Measurements from ENCODE around the gene DYNLL1. TPM values are rescaled to one million over a fixed set of nuclear protein-coding genes. Genes with fewer than 3 reads are reported as not detected.

Gene DYNLL1
- total and polyA plus RNA-seq, 2 experiments from 2014 or later, result 310 to 868 TPM

DNA sequence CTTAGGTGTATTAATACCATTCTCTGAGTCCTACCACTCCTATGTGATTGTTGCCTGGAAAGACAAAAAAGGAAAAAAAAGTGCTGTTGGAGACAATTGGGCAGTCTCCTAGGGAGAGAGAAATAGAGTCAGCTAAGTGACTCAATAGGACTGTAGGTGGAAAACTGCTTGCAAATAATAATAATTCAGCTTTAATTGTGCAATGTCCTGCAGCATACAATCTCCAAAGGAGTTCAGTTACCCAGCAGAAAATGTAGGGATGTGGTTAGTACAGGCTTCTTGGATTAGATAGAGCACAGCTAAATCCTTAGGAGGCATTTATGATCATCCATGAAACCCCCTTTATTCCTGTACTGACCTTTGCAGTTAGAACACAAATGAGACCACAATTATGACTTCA lies 23.4 kb upstream of the DYNLL1 start:
- Histone ChIP-seq H3K4me1 (ENCODE audit: insufficient read depth) (0 out of 2 replicates have a peak, but pooled peaks cover 5% of the 10 kb centered on the region), H3K27ac (ENCODE audit: low read depth) (no peak overlapping the region), H2AFZ (no peak overlapping the region), H3K4me2 (no peak overlapping the region), H3K4me3 (no peak overlapping the region), H4K20me1 (replicated peaks; ENCODE audit: insufficient read depth) (peaks cover 13% of the 10 kb centered on the region; the same call in 1 of the 2 replicates), H3F3A (replicated peaks; ENCODE audit: low read depth) (peaks cover 6% of the 10 kb centered on the region; the same call in 1 of the 2 replicates), H3K9me2 (ENCODE audit: insufficient read depth) (no peaks in the 10 kb centered on the region), H3K79me2 (replicated peaks; ENCODE audit: insufficient read depth) (peaks cover 16% of the 10 kb centered on the region), H3K27me3 (ENCODE audit: insufficient read depth) (no peaks in the 10 kb centered on the region), H3K36me3 (ENCODE audit: insufficient read depth) (no peaks in the 10 kb centered on the region)
- H3K4me3 Mint-ChIP-seq, result no peak overlapping the region
- H3K4me1 Mint-ChIP-seq, result peaks cover 21% of the 10 kb centered on the region
- no peaks in the 10 kb centered on the region for H3K9me3 Mint-ChIP-seq
- DNase-seq (ENCODE audit: low spot score), result no peak
- H3K27ac Mint-ChIP-seq, result no peak overlapping the region
- H3K36me3 Mint-ChIP-seq (ENCODE audit: low read depth), result peaks cover 8% of the 10 kb centered on the region
- ATAC-seq, result no peak
- TF ChIP-seq ZNF462 (CRISPR knock-in tag; IDR thresholded peaks at IDR 0.05), result no peak
- TF ChIP-seq ZNF114 (CRISPR knock-in tag; IDR thresholded peaks at IDR 0.05), result no peak
- TF ChIP-seq, protein P1, sequence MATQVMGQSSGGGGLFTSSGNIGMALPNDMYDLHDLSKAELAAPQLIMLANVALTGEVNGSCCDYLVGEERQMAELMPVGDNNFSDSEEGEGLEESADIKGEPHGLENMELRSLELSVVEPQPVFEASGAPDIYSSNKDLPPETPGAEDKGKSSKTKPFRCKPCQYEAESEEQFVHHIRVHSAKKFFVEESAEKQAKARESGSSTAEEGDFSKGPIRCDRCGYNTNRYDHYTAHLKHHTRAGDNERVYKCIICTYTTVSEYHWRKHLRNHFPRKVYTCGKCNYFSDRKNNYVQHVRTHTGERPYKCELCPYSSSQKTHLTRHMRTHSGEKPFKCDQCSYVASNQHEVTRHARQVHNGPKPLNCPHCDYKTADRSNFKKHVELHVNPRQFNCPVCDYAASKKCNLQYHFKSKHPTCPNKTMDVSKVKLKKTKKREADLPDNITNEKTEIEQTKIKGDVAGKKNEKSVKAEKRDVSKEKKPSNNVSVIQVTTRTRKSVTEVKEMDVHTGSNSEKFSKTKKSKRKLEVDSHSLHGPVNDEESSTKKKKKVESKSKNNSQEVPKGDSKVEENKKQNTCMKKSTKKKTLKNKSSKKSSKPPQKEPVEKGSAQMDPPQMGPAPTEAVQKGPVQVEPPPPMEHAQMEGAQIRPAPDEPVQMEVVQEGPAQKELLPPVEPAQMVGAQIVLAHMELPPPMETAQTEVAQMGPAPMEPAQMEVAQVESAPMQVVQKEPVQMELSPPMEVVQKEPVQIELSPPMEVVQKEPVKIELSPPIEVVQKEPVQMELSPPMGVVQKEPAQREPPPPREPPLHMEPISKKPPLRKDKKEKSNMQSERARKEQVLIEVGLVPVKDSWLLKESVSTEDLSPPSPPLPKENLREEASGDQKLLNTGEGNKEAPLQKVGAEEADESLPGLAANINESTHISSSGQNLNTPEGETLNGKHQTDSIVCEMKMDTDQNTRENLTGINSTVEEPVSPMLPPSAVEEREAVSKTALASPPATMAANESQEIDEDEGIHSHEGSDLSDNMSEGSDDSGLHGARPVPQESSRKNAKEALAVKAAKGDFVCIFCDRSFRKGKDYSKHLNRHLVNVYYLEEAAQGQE (IDR thresholded peaks at IDR 0.05; ENCODE audit: unreplicated experiment), result no peak
- no peak for TF ChIP-seq JUNB (IDR thresholded peaks at IDR 0.05; ENCODE audit: unreplicated experiment)
- no peak for TF ChIP-seq EZH2 (IDR thresholded peaks at IDR 0.05; ENCODE audit: low read depth, unreplicated experiment)
- TF ChIP-seq EZH2phosphoT487 (IDR thresholded peaks at IDR 0.05; ENCODE audit: unreplicated experiment), result no peak
- H3K27me3 Mint-ChIP-seq (ENCODE audit: insufficient read depth, low read depth, poor library complexity), result peaks cover 8% of the 10 kb centered on the region

All from GM23338 (cell line).